HG02884 (cell line): Measurements from ENCODE around the gene CIB1.
"Not testable (repeated sequence)": the region's sequence is repeated elsewhere in the genome, so short reads cannot be mapped to it uniquely, and the experiment has no call there.

Experiments used
- ATAC-seq: cut with Tn5 transposase; IDR thresholded peaks from one replicate; pipeline ENCODE4 v1.9.1; 2021; ENCODE audit warnings: mild to moderate bottlenecking, moderate library complexity; ENCODE audit not compliant: unreplicated experiment

Gene CIB1

GRCh38 chr15:90233387-90234095 is at the start of gene CIB1:
TSS of gene CIB1 (minus strand) at chr15:90233941. CDS start at chr15:90233885, 56 bp downstream.
- ATAC-seq = peak; percentile 90

- ATAC-seq = not testable (repeated sequence)
These were observed 47.9 kb upstream of the CIB1 start for GRCh38 chr15:90281637-90282036.

GRCh38 chr15:90280743-90281142 is 47.0 kb upstream of the CIB1 start:
- ATAC-seq = not testable (repeated sequence)

GRCh38 chr15:90278467-90278866 is 44.7 kb upstream of the CIB1 start:
- not testable (repeated sequence) for ATAC-seq

- no peak for ATAC-seq
These were observed 37.9 kb upstream of the CIB1 start for GRCh38 chr15:90271459-90272166.

GRCh38 chr15:90270502-90271150 is 36.9 kb upstream of the CIB1 start:
- no peak for ATAC-seq

- ATAC-seq = no peak
These were observed 34.7 kb upstream of the CIB1 start for GRCh38 chr15:90268415-90268814.

GRCh38 chr15:90266485-90266884 is 32.7 kb upstream of the CIB1 start:
- ATAC-seq = no peak

- peak; percentile 12 for ATAC-seq
These were observed 32.3 kb upstream of the CIB1 start for GRCh38 chr15:90266061-90266431.

- peak; percentile 94 for ATAC-seq
These were observed 31.7 kb upstream of the CIB1 start, which contains the start of gene NGRN for GRCh38 chr15:90265271-90266060. TSS of gene NGRN (plus strand) at chr15:90265672. CDS start at chr15:90265713, 41 bp downstream.

- no peak for ATAC-seq
These were observed 30.9 kb upstream of the CIB1 start for GRCh38 chr15:90264671-90265070.

- no peak for ATAC-seq
These were observed 28.7 kb upstream of the CIB1 start for GRCh38 chr15:90262426-90262825.

- ATAC-seq = no peak
These were observed 28.1 kb upstream of the CIB1 start for GRCh38 chr15:90261811-90262210.

GRCh38 chr15:90260731-90261130 is 27.0 kb upstream of the CIB1 start:
- not testable (repeated sequence) for ATAC-seq

- ATAC-seq = peak; percentile 59
These were observed 25.8 kb upstream of the CIB1 start for GRCh38 chr15:90259524-90259923.

- ATAC-seq = no peak
These were observed 24.0 kb upstream of the CIB1 start for GRCh38 chr15:90257776-90258175.

GRCh38 chr15:90249203-90249863 is 15.6 kb upstream of the CIB1 start, which contains the start of gene TTLL13:
TSS of gene TTLL13 (plus strand) at chr15:90249556. CDS start at chr15:90250631, 1,075 bp downstream.
- no peak for ATAC-seq

GRCh38 chr15:90248789-90249202 is 15.1 kb upstream of the CIB1 start:
- no peak for ATAC-seq

- no peak for ATAC-seq
These were observed 10.3 kb upstream of the CIB1 start for GRCh38 chr15:90243943-90244639.
